ENCODE data around the gene DNAJA1. TPM values are rescaled to one million over a fixed set of nuclear protein-coding genes. Genes with fewer than 3 reads are reported as not detected.

DNAJA1 gene
- total and polyA plus RNA-seq, 12 donors: 27.3 to 90.4 (median 54.7) TPM

DNA sequence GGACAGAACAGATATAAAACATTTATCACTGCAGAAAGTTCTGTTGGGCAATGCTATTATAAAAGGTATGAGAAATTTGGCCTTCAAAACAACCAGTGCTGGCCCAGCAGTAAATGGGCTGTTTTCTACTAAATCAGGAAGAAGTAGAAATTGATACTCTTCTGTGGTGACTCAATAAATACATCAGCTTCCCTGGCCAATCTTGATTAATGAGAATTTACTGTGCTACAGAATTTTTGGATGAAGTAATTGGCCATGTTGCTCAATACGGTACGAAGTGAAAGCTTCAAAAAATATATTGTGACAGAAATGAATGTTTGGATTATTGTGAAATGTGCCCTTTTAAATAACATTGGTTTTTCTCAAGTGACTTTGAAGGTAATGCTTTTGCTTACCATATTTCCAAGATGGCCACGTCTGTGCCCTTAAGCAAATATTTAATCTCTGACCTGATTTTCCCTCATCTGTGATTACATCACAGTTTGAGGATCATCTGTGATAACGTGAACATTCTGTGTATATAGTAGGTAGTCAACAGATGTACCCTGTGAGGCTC is 4.2 kb downstream of the DNAJA1 start:
- Histone ChIP-seq H3K4me1 (peaks cover 8 to 82% (median 67%) of the 10 kb centered on the region in 9 donors), H3K4me3 (no peak overlapping the region), H3K27ac (peak overlapping the region in 2 of 10 donors; percentile 4 to 9), H3K9me3 (no peaks in the 10 kb centered on the region), H3K36me3 (peaks cover 0 to 81% (median 47%) of the 10 kb centered on the region in 9 donors), H3K27me3 (no peaks in the 10 kb centered on the region)
- intact Hi-C loops (cut with DNase I): no loop called here
- TF ChIP-seq, protein P1, sequence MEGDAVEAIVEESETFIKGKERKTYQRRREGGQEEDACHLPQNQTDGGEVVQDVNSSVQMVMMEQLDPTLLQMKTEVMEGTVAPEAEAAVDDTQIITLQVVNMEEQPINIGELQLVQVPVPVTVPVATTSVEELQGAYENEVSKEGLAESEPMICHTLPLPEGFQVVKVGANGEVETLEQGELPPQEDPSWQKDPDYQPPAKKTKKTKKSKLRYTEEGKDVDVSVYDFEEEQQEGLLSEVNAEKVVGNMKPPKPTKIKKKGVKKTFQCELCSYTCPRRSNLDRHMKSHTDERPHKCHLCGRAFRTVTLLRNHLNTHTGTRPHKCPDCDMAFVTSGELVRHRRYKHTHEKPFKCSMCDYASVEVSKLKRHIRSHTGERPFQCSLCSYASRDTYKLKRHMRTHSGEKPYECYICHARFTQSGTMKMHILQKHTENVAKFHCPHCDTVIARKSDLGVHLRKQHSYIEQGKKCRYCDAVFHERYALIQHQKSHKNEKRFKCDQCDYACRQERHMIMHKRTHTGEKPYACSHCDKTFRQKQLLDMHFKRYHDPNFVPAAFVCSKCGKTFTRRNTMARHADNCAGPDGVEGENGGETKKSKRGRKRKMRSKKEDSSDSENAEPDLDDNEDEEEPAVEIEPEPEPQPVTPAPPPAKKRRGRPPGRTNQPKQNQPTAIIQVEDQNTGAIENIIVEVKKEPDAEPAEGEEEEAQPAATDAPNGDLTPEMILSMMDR (IDR thresholded peaks at IDR 0.05): no peak
- no peak for DNase-seq
- 29 to 43% methylated on average over 4 of the region's 4 CpGs for WGBS, 2 donors
- ATAC-seq: no peak

DNA sequence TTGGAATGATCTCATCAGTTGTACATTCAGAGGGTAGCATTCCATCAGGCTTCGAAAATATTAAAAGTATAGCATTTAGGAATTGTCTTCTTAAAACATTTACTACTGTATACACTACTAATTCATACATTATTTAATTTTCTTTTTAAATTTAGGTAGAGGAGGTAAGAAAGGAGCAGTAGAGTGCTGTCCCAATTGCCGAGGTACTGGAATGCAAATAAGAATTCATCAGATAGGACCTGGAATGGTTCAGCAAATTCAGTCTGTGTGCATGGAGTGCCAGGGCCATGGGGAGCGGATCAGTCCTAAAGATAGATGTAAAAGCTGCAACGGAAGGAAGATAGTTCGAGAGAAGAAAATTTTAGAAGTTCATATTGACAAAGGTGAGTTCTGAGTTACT is 5.2 kb downstream of the DNAJA1 start:
- H3K9me3 ChIP-seq: no peaks in the 10 kb centered on the region
- H3K36me3 ChIP-seq: peaks cover 0 to 91% (median 56%) of the 10 kb centered on the region in 9 donors
- H3K4me1 ChIP-seq: peaks cover 8 to 81% (median 65%) of the 10 kb centered on the region in 9 donors
- ATAC-seq (no peak), DNase-seq (no peak)
- intact Hi-C loops (cut with DNase I): no loop called here
- H3K4me3 ChIP-seq: no peak overlapping the region
- TF ChIP-seq, protein P1 (IDR thresholded peaks at IDR 0.05): no peak
- no peaks in the 10 kb centered on the region for H3K27me3 ChIP-seq
- H3K27ac ChIP-seq: no peak overlapping the region
- WGBS, 2 donors: 57 to 67% methylated on average over 5 of the region's 5 CpGs

DNA sequence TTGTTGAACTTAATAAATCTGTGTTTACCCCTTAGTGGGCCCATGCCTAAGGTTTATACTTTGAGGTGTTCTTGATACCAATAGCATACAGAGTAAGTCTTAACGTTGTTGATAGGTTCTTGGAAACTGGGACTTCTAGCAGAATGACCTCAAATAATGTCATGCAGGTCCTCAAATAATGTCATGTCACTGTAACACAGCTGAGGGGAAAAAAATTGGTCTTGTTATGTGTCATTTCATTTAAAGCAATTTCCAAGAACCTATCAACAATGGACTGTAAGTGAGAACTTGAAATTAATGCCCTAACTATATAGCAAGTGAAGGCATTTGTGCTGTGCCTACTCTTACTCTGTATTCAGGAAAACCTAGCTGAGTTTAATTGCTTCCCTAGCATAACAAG is 7.2 kb downstream of the DNAJA1 start:
- DNase-seq: no peak
- intact Hi-C loops (cut with DNase I): no loop called here
- TF ChIP-seq, protein P1 (IDR thresholded peaks at IDR 0.05): no peak
- no peaks in the 10 kb centered on the region for H3K9me3 ChIP-seq
- peaks cover 5 to 65% (median 52%) of the 10 kb centered on the region in 9 donors for H3K4me1 ChIP-seq
- no peak overlapping the region for H3K27ac ChIP-seq
- ATAC-seq: no peak
- WGBS, 2 donors: 42 to 57% methylated on average over 1 of the region's 1 CpG
- no peak overlapping the region for H3K4me3 ChIP-seq
- no peaks in the 10 kb centered on the region for H3K27me3 ChIP-seq
- peaks cover 0 to 100% (median 74%) of the 10 kb centered on the region in 9 donors for H3K36me3 ChIP-seq

DNA sequence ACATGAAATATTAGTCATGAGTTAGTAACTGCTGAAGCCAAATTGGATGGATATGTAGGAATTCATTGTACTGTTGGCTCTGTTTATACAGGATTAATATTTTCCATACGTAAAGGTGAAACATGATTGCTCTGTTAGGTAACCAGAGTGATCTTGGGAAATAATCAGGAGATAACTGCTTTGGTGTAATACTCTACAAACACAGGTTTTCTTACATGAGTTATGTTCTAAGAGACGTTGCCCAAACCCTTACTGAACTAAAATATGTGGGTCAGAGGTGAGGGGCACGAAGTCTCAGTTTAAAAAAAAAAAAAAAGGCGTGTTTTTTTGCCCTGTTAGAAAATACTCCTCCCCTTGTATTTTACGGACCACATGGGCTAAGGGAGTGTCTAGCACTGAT is 7.8 kb downstream of the DNAJA1 start:
- Histone ChIP-seq H3K9me3 (no peaks in the 10 kb centered on the region), H3K4me3 (no peak overlapping the region), H3K27me3 (no peaks in the 10 kb centered on the region), H3K36me3 (peaks cover 0 to 100% (median 75%) of the 10 kb centered on the region in 9 donors), H3K4me1 (peaks cover 5 to 60% (median 46%) of the 10 kb centered on the region in 9 donors), H3K27ac (no peak overlapping the region)
- intact Hi-C loops (cut with DNase I): no loop called here
- TF ChIP-seq, protein P1 (IDR thresholded peaks at IDR 0.05): no peak
- peak in 1 of 8 donors; percentile 9 for ATAC-seq
- WGBS, 2 donors: 78 to 85% methylated on average over 5 of the region's 5 CpGs
- DNase-seq: no peak
